Fibroblast of lung (primary cell): ENCODE data around the gene SLX4.

Experiments used
- EZH2 ChIP-seq: IDR thresholded peaks from 2 replicates; pipeline ENCODE4 v1.5.1; 2012; ENCODE audit warnings: low read length, control low read depth, mild to moderate bottlenecking; ENCODE audit errors: missing control alignments
- TF ChIP-seq, protein P1 (sequence below), 2 donors: IDR thresholded peaks in 1 of 2; conservative IDR thresholded peaks in 1 of 2; 1 replicate in 1 of 2; 2 replicates in 1 of 2; pipeline ENCODE4 v1.5.1; 2011 to 2012; ENCODE audit warnings: low read length in 2 of 2, control low read depth in 1 of 2, inconsistent platforms in 1 of 2, low read depth in 1 of 2, mild to moderate bottlenecking in 1 of 2

- TF ChIP-seq, protein P1, sequence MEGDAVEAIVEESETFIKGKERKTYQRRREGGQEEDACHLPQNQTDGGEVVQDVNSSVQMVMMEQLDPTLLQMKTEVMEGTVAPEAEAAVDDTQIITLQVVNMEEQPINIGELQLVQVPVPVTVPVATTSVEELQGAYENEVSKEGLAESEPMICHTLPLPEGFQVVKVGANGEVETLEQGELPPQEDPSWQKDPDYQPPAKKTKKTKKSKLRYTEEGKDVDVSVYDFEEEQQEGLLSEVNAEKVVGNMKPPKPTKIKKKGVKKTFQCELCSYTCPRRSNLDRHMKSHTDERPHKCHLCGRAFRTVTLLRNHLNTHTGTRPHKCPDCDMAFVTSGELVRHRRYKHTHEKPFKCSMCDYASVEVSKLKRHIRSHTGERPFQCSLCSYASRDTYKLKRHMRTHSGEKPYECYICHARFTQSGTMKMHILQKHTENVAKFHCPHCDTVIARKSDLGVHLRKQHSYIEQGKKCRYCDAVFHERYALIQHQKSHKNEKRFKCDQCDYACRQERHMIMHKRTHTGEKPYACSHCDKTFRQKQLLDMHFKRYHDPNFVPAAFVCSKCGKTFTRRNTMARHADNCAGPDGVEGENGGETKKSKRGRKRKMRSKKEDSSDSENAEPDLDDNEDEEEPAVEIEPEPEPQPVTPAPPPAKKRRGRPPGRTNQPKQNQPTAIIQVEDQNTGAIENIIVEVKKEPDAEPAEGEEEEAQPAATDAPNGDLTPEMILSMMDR (conservative IDR thresholded peaks at IDR 0.05 in 1 of 2, IDR thresholded peaks at IDR 0.05 in 1 of 2; ENCODE audit: low read depth in 1 of 2, low read length in 2 of 2): no peak
- TF ChIP-seq EZH2: no peak
Observed at GRCh38 chr16:3594316-3595109, 16.9 kb downstream of the SLX4 start.
